HepG2 (cell line): ENCODE measurements around the gene OIT3. TPM values are rescaled to one million over a fixed set of nuclear protein-coding genes. Genes with fewer than 3 reads are reported as not detected.

Experiments
- ATAC-seq: fragments of 200-7000 bp; cut with Tn5 transposase; 3 replicates; pipeline ENCODE4 v1.9.1; 2020; ENCODE audit warnings: mild to moderate bottlenecking, moderate library complexity
- BruUV-seq: library from RNA; stranded (reverse); fragments of 400-500 nt; replicated peaks from 2 replicates; lab custom pipeline; 2021; lab: Mats Ljungman, UMichigan
- CTCF ChIA-PET: fragments of 300-600 bp; formaldehyde crosslinking; extraction: SDS; loops from one replicate; lab custom pipeline; 2021; ENCODE audit warnings: low total read pairs, inconsistent platforms, low intra/inter-chr PET ratio; lab: Yijun Ruan, JAX
- POLR2A ChIA-PET: fragments of 350-600 bp; sonication (Branson Sonifier 250); formaldehyde crosslinking; loops from one replicate; lab custom pipeline; 2020; ENCODE audit warnings: antibody characterized with exemption, inconsistent platforms; lab: Yijun Ruan, JAX
- DNase-seq: peaks from one replicate; pipeline ENCODE4 v3.0.0-alpha.2; 2015; ENCODE audit warnings: low spot score
- FAIRE-seq: peaks from 3 replicates; lab custom pipeline; 2011; peaks lifted over from hg19 to GRCh38; lab: Jason Lieb, UNC
- H2AFZ ChIP-seq: one replicate; pipeline ENCODE4 v1.6.1; 2011; ENCODE audit warnings: low read length, inconsistent platforms
- H3K27ac ChIP-seq: fragments of 300-600 bp; 3 replicates; pipeline ENCODE4 v1.8.0; 2011; ENCODE audit warnings: mixed run types, mild to moderate bottlenecking, mixed read lengths, low read length, inconsistent platforms; ENCODE audit not compliant: insufficient read depth; ENCODE audit errors: extremely low read length
- H3K27me3 ChIP-seq, 2 experiments: fragments of 200-600 bp in 1 of 2; 2 replicates in 1 of 2; 3 replicates in 1 of 2; pipeline versions ENCODE4 v1.6.0 to v1.8.0; 2011; ENCODE audit warnings: low read length in 2 of 2, mild to moderate bottlenecking in 2 of 2, moderate library complexity in 2 of 2, inconsistent platforms in 1 of 2; ENCODE audit not compliant: insufficient read depth in 2 of 2, control insufficient read depth in 1 of 2
- H3K36me3 ChIP-seq, 2 experiments: fragments of 200-600 bp in 1 of 2; replicated peaks in 1 of 2; 2 replicates in 1 of 2; 3 replicates in 1 of 2; pipeline versions ENCODE4 v1.5.1 to v1.8.0; 2011; ENCODE audit warnings: low read length in 2 of 2, inconsistent platforms in 1 of 2; ENCODE audit not compliant: insufficient read depth in 2 of 2, control insufficient read depth in 1 of 2
- H3K4me1 ChIP-seq: 2 replicates; pipeline ENCODE4 v1.5.1; 2012; ENCODE audit warnings: low read length, inconsistent platforms; ENCODE audit not compliant: insufficient read depth
- H3K4me2 ChIP-seq: 2 replicates; pipeline ENCODE4 v1.6.0; 2011; ENCODE audit warnings: low read depth, low read length, inconsistent platforms
- H3K4me3 ChIP-seq, 3 experiments: fragments of 200-600 bp in 1 of 3; sonication (generic), shearing (Covaris generic) in 1 of 3; replicated peaks in 1 of 3; 2 replicates each; pipeline ENCODE4 v1.5.1; 2011 to 2016; ENCODE audit warnings: low read length in 3 of 3, inconsistent platforms in 2 of 3, low read depth in 2 of 3, mild to moderate bottlenecking in 2 of 3, control low read depth in 1 of 3, mixed read lengths in 1 of 3; ENCODE audit not compliant: insufficient read depth in 1 of 3
- H3K79me2 ChIP-seq: one replicate; pipeline ENCODE4 v1.6.1; 2011; ENCODE audit warnings: low read length, inconsistent platforms; ENCODE audit not compliant: insufficient read depth
- H3K9ac ChIP-seq: 2 replicates; pipeline ENCODE4 v1.6.0; 2011; ENCODE audit warnings: mild to moderate bottlenecking, low read depth, low read length, inconsistent platforms; ENCODE audit not compliant: insufficient read depth
- H3K9me3 ChIP-seq: 2 replicates; pipeline ENCODE4 v1.5.1; 2012; ENCODE audit warnings: mild to moderate bottlenecking, low read length
- H4K20me1 ChIP-seq: 2 replicates; pipeline ENCODE4 v1.6.0; 2011; ENCODE audit warnings: inconsistent platforms, mild to moderate bottlenecking, low read length, moderate library complexity; ENCODE audit not compliant: insufficient read depth
- RNF2 ChIP-seq: fragments of 450-650 bp; conservative IDR thresholded peaks from 2 replicates; pipeline ENCODE4 v1.6.1; 2016; ENCODE audit warnings: low read depth
- ZNF772 ChIP-seq: sonication (generic); formaldehyde crosslinking; IDR thresholded peaks from 2 replicates; pipeline ENCODE4 v1.5.0; 2020; ENCODE audit warnings: mild to moderate bottlenecking, missing genetic modification reagents
- ZSCAN31 ChIP-seq: sonication (generic); formaldehyde crosslinking; IDR thresholded peaks from 2 replicates; pipeline ENCODE4 v1.5.0; 2020; ENCODE audit warnings: low read depth, mild to moderate bottlenecking, missing genetic modification reagents
- ZSCAN9 ChIP-seq: IDR thresholded peaks from 2 replicates; pipeline ENCODE4 v1.6.1; 2016; ENCODE audit warnings: borderline replicate concordance
- WGBS: methylation state at CpG from one replicate; pipeline ENCODE4 v1.1.6; 2017; ENCODE audit warnings: low lambda C conversion rate; 5-methylcytosine and 5-hydroxymethylcytosine counted together
- in situ Hi-C: cut with HindIII; loops from 2 replicates; pipeline ENCODE4 v1.10.0; 2017; ENCODE audit warnings: low pct_unique_long_range_greater_than_20kb; ENCODE audit not compliant: extremely low pct_ligation_motif_present
- intact Hi-C: fragments of 100-400 bp; cut with micrococcal nuclease; formaldehyde crosslinking; loops from one replicate; pipeline ENCODE4 v1.10.0; 2022; ENCODE audit not compliant: unreplicated experiment
- polyA plus RNA-seq, 8 experiments: library from polyadenylated mRNA; depleted of rRNA in 3 of 8; stranded (reverse) in 7 of 8; unstranded in 1 of 8; fragments of >200 nt; fragmentation: Illumina TruSeq in 4 of 8; extraction: Trizol in 4 of 8; gene quantifications; 2 replicates each; pipeline versions ENCODE4 v1.2.1 to v1.2.3, GENCODE V29; 2011 to 2016; ENCODE audit warnings: low read depth in 4 of 8, missing spikeins in 1 of 8, mixed read lengths in 1 of 8; ENCODE audit not compliant: insufficient read depth in 1 of 8
- total RNA-seq, 5 experiments: library from RNA; depleted of rRNA; stranded (reverse); fragments of >200 nt; fragmentation: Illumina TruSeq; extraction: Trizol; gene quantifications; 2 replicates each; pipeline ENCODE4 v1.2.3, GENCODE V29; 2016; ENCODE audit warnings: low read depth in 1 of 5
- TF ChIP-seq, protein P1 (sequence below): sonication (generic); formaldehyde crosslinking; IDR thresholded peaks from 2 replicates; pipeline ENCODE4 v1.5.0; 2020; ENCODE audit warnings: missing genetic modification reagents
- TF ChIP-seq, protein P2 (sequence below): sonication (generic); formaldehyde crosslinking; IDR thresholded peaks from 2 replicates; pipeline ENCODE4 v1.4.0; 2020; ENCODE audit warnings: mild to moderate bottlenecking, missing genetic modification reagents
- TF ChIP-seq, protein P3 (sequence below): sonication (generic); formaldehyde crosslinking; IDR thresholded peaks from 2 replicates; pipeline ENCODE4 v1.5.0; 2020; ENCODE audit warnings: mild to moderate bottlenecking, missing genetic modification reagents
- TF ChIP-seq, protein P4 (sequence below): sonication (generic); formaldehyde crosslinking; IDR thresholded peaks from 2 replicates; pipeline ENCODE4 v1.4.0; 2020; ENCODE audit warnings: mild to moderate bottlenecking, missing genetic modification reagents

OIT3 gene
- total and polyA plus RNA-seq, 2 of the 13 experiments (the other 11 are each of a cell fraction or from before 2014, with no cell fraction given), result not detected

DNA sequence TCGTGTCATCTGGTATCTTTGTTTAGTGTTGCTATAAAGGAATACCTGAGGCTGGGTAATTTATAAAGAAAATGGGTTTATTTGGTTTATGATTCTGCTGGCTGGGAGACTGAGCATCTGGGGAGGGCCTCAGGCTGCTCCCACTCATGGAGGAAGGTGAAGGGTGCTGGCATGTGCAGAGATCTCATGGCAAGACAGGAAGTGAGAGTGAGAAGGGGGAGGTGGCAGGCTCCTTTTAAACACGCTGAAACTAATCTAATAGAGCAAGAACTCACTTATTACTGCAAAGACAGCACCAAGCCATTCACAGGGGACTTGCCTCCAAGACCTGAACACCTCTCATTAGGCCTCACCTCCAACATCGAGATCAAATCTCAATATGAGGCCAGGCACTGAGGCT is 11.3 kb downstream of the OIT3 start:
- intact Hi-C loops, result no loop called here

More for the DNA sequence above, 11.3 kb downstream of the OIT3 start:
- WGBS, result 2% methylated on average over 2 of the region's 3 CpGs
- no TSS peak for BruUV-seq
- no peaks in the 10 kb centered on the region for H3K79me2 ChIP-seq
- H3K4me1 ChIP-seq, result peaks cover 14% of the 10 kb centered on the region; the same call in 1 of the 2 replicates
- no peaks in the 10 kb centered on the region for H4K20me1 ChIP-seq
- H3K4me2 ChIP-seq, result no peak overlapping the region; the same call in 1 of the 2 replicates
- DNase-seq (no peak), FAIRE-seq (no peak), ATAC-seq (no peak)
- ChIA-PET CTCF (no interaction called here), POLR2A (no interaction called here)
- H3K27me3 ChIP-seq, result 0 out of 5 replicates have a peak, but pooled peaks cover 0 to 2% of the 10 kb centered on the region in 2 experiments
- no peaks in the 10 kb centered on the region for H3K36me3 ChIP-seq
- H2AFZ ChIP-seq, result no peak overlapping the region
- in situ Hi-C loops, result no loop called here
- no peaks in the 10 kb centered on the region for H3K9me3 ChIP-seq
- no peak overlapping the region for H3K9ac ChIP-seq
- H3K4me3 ChIP-seq, result no peak overlapping the region
- no peak overlapping the region for H3K27ac ChIP-seq
- TF ChIP-seq, protein P1, sequence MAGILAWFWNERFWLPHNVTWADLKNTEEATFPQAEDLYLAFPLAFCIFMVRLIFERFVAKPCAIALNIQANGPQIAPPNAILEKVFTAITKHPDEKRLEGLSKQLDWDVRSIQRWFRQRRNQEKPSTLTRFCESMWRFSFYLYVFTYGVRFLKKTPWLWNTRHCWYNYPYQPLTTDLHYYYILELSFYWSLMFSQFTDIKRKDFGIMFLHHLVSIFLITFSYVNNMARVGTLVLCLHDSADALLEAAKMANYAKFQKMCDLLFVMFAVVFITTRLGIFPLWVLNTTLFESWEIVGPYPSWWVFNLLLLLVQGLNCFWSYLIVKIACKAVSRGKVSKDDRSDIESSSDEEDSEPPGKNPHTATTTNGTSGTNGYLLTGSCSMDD (CRISPR knock-in tag), result no peak
- TF ChIP-seq, protein P2, sequence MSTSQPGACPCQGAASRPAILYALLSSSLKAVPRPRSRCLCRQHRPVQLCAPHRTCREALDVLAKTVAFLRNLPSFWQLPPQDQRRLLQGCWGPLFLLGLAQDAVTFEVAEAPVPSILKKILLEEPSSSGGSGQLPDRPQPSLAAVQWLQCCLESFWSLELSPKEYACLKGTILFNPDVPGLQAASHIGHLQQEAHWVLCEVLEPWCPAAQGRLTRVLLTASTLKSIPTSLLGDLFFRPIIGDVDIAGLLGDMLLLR (CRISPR knock-in tag), result no peak
- TF ChIP-seq ZSCAN31 (no peak), ZSCAN9 (CRISPR knock-in tag) (no peak), ZNF772 (CRISPR knock-in tag) (no peak), RNF2 (no peak)
- TF ChIP-seq, protein P3, sequence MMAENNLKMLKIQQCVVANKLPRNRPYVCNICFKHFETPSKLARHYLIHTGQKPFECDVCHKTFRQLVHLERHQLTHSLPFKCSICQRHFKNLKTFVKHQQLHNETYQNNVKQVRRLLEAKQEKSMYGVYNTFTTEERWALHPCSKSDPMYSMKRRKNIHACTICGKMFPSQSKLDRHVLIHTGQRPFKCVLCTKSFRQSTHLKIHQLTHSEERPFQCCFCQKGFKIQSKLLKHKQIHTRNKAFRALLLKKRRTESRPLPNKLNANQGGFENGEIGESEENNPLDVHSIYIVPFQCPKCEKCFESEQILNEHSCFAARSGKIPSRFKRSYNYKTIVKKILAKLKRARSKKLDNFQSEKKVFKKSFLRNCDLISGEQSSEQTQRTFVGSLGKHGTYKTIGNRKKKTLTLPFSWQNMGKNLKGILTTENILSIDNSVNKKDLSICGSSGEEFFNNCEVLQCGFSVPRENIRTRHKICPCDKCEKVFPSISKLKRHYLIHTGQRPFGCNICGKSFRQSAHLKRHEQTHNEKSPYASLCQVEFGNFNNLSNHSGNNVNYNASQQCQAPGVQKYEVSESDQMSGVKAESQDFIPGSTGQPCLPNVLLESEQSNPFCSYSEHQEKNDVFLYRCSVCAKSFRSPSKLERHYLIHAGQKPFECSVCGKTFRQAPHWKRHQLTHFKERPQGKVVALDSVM (CRISPR knock-in tag), result no peak
- TF ChIP-seq, protein P4, sequence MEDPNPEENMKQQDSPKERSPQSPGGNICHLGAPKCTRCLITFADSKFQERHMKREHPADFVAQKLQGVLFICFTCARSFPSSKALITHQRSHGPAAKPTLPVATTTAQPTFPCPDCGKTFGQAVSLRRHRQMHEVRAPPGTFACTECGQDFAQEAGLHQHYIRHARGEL, result no peak
